ENCODE measurements around the gene FGFR3.
A peak's percentile ranks its signal among the peaks of the same experiment; 100 is the strongest.

FGFR3 gene

DNA sequence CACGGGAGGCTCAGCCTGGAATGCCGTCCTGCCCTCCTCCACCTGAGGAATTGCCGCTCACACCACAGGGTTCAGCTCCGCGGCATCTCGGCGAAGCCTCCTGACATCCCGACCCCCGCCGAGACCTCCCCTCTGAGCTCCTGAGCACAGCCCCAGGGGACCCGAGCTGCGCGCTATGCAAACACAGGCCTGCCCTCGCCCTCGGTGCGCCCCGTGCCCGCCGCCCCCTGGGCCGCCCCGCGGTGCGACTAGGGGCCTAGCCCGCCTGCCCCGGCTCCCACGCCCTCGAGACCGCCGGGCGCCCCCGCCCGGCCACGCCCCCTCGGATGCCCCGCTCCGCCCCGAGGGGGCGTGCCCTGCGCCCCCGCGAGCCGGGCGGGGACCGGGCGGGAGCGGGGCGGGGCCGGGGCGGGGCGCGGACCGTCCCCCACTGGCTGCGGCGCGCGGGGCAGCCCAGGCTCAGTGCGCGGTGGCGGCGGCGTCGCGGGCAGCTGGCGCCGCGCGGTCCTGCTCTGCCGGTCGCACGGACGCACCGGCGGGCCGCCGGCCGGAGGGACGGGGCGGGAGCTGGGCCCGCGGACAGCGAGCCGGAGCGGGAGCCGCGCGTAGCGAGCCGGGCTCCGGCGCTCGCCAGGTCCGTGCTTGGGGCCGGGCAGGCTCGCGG lies at the start of gene FGFR3:
TSS of gene FGFR3 (plus strand) at position 462 of the 664 bp plus-strand sequence. CDS start 642 bp downstream, outside the sequence.
- peak; percentile 18 for DNase-seq

GRCh38 chr4:1743551-1743950 lies 49.5 kb upstream of the FGFR3 start:
- no peak for DNase-seq

DNA sequence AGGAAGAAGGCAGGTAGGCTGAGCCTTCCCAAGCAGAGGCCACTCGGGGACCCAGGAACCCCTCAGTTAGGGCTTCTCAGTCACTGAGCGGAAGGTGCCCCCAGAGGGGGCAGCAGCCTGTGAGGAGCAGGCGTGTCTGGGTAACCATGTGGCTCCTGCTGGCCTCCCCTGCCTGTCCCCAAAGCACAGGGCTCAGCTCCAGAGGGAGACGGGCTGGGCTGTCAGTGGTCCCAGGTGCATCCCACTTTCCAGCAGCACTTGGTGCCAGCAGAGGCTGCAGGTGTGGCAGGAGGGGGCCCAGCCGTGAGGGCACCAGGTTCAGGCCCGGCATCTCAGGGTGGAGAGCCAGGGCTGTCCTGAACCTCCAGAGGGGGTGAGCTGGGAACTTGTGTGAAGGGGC lies 49.1 kb upstream of the FGFR3 start:
- DNase-seq = no peak

GRCh38 chr4:1744552-1744951 lies 48.5 kb upstream of the FGFR3 start:
- DNase-seq = no peak

- no peak for DNase-seq
Observed at GRCh38 chr4:1745165-1745564, 47.9 kb upstream of the FGFR3 start.

DNA sequence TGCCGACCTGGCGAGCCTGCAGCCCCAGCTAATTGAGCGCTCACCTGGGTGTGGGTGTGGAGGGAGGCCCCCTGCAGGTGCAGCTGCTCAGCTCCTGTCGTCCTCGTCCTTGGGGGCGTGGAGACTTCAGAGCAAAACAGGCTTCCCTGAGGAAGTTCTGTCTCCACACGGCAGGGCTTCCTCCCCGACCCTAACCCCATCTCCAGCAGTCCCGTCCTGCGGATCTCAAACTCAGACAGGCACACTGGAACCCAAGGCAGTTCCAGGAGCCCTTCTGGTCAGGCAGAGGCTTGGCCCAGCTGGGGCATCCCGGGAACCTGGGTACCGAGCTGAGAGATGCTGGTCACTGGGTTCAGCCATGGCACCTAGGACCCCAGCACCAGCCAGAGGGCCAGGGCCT lies 47.4 kb upstream of the FGFR3 start:
- no peak for DNase-seq

GRCh38 chr4:1746265-1746691 lies 46.8 kb upstream of the FGFR3 start:
- peak; percentile 74 for DNase-seq

- DNase-seq = no peak
Observed at GRCh38 chr4:1746919-1747602, 46.0 kb upstream of the FGFR3 start.

DNA sequence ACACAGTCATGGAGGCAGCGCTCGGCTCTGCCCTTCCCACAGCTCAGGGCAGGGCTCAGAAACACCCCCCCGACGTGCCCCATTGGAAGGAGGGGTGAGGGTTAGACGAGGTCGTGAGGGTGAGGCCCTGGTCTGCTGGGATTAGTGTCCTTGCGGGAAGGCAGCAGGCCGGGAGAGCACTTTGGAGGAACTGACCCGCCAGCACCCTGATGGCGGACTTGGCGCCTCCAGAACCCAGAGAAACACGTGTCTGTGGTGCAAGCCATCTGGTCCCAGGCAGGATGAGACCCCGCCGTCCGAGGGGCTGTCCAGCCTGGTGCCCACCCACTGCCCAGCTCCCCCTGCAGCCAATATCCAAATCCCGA lies 45.5 kb upstream of the FGFR3 start:
- DNase-seq = no peak

DNA sequence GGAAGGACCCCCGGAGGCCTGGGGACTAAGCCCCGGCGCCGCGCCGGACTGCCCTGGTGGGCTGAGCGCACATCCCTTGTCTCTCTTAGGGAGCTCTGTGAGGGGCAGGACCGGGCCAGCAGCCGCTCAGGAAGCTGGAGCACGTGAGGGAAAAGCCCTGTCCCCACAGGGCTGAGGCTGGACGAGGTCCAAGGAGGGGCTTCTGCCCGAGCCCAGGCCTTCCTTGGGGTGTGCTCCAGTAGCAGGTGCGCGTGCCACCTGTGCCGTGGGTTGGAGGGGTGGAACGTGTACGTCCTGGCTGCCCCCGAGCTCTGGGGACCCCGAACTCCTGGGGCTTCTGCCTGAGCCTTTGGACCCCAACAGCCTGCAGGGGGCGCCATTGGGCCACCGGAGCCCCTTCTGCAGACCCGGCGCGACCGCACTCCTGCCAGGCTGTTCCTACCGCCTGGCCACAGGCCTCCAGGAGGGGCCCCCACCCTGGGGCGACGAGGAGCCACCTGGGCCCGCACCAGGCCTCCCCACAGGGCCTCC lies 44.6 kb upstream of the FGFR3 start:
- peak; percentile 79 for DNase-seq

GRCh38 chr4:1749370-1749769 lies 43.7 kb upstream of the FGFR3 start:
- no peak for DNase-seq

GRCh38 chr4:1749826-1750225 lies 43.3 kb upstream of the FGFR3 start:
- no peak for DNase-seq

DNA sequence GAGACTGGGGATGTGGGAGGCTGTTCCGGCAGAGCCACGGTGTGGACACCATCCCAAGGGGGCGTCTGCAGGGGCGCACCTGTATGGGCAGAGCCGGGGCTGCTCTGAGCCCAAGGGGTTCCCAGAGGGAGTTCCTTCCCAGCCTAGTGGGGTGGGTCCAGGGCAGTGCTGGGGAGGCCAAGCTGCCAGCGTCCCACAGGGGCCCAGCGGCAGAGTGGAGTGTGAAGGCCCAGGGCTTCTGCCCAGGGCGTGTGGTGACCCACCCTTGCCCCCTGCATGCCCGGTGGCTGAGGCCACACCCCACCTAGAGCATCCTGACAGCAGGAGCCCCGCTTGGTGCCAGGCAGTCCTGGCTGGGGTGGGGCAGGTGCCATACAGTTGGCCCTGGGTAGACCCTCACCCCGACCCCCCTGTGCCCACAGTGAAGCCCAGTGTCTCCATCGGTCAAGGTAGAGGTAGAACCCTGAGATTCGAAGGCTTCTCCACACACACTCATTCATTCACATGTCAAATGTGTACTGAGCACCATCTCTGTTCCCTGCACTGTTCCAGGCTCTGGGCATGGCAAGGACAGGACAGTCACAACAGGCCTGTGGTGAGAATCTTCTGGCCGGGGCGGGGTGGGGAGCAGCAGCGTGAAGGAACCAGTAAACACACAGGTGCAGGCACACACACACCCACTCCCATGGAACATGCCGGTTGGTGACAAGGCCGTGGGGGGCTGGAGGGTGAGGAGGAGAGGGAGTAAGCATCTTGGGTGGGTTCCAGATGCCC lies 42.5 kb upstream of the FGFR3 start:
- DNase-seq = no peak

- no peak for DNase-seq
Observed at GRCh38 chr4:1751155-1751918, 41.8 kb upstream of the FGFR3 start.

- DNase-seq = no peak
Observed at GRCh38 chr4:1751919-1752283, 41.2 kb upstream of the FGFR3 start.

DNA sequence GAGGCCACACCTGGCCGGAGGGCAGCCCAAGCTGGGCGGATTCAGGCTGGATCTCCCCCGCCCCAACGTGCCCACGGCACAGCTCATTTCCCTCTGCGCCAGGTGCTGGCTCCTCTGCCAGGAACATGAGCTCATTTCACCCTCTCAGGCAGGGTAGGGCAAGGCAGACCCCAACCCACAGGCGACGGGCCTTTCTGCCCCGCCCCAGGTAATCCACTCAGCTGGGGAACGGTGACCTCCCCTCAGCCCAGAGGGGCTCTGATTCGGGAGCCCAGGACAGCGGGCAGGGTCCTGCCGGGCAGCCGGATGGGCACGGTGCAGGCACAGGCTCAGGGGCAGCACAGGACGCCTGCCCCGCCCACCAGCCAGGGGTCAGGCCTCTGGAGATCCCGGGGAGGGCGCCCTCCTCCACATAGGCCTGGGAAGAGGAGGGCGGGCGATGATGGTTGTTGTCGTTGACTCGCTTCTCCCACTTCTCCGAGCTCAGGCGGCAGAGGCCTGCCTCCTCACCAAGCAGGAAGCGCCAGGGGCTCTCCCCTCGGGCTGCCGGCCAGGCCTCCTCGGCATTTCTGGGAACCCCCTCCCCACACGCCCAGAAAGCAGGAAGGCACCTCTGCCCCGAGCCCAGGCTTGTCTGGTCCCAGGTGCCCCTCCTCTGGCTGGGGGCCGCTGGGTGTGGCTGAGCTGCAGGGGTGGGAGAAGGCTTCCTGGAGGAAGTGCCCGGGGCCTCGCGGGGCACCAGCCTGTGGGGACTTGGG lies 40.6 kb upstream of the FGFR3 start:
- no peak for DNase-seq

- no peak for DNase-seq
Observed at GRCh38 chr4:1753294-1753696, 39.8 kb upstream of the FGFR3 start.

- no peak for DNase-seq
Observed at GRCh38 chr4:1753697-1754311, 39.3 kb upstream of the FGFR3 start.

DNA sequence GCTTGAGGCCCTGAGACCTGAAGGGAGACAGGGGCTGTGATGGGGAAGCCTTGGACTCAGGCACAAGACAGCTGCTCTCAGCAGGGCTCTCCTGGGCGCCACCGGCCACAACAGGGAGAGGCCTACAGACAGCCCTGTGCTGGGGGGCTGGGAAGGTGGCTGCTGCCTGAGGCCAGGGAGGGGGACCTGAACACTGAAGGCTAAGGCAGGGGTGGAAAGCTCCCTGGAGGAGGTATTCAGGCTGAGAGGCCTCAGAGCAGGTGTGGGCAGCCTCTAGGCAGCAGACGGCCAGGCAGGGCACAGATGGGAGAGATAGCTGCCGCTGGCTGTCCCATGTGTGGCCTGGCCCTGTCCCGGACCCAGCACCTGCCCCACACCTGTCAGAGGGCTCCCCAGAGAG lies 38.8 kb upstream of the FGFR3 start:
- no peak for DNase-seq

- DNase-seq = no peak
Observed at GRCh38 chr4:1755297-1755696, 37.8 kb upstream of the FGFR3 start.

- DNase-seq = no peak
Observed at GRCh38 chr4:1756079-1756478, 37.0 kb upstream of the FGFR3 start.

Measured in activated CD4-positive, alpha-beta T cell treated with anti-CD3 and anti-CD28 coated beads, Interleukin-2, amount 50 U/mL, for 1 hour (primary cell).